ENCODE data around the gene GZF1.

- no peak for TF ChIP-seq EZH2phosphoT487 (IDR thresholded peaks at IDR 0.05; ENCODE audit: low read depth)
- TF ChIP-seq CTCF (IDR thresholded peaks at IDR 0.05; ENCODE audit: low read depth, low read length), result no peak
Measured at GRCh38 chr20:23363257-23363649, 1.3 kb downstream of the GZF1 start.
